ENCODE results near the gene CDON.

The CDON gene

GRCh38 chr11:125942771-125943428, 119.8 kb downstream of the CDON start:
- DNase-seq, result no peak

GRCh38 chr11:125941619-125942611, 120.8 kb downstream of the CDON start:
- no peak for DNase-seq

GRCh38 chr11:125941267-125941618, 121.4 kb downstream of the CDON start:
- DNase-seq, result no peak

DNA sequence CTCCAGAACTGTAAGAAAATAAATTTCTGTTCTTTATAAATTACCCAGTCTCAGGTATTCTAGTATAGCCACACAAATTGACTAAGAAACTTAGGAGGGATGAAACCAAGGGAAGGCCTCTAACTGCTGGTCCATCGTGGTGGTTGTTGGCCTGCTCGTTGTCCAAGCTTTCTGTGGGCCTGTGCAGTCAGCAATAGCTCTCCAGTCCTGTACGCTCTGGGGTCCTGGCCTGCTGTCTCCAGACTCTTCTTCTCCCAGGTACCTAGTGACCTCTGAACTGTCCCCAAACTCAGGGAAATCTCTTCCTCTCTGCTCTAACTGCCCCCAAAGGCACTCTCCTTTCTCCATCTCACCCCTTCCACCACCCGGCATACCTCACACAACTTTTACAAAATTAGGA, 122.5 kb downstream of the CDON start:
- DNase-seq, result no peak

DNA sequence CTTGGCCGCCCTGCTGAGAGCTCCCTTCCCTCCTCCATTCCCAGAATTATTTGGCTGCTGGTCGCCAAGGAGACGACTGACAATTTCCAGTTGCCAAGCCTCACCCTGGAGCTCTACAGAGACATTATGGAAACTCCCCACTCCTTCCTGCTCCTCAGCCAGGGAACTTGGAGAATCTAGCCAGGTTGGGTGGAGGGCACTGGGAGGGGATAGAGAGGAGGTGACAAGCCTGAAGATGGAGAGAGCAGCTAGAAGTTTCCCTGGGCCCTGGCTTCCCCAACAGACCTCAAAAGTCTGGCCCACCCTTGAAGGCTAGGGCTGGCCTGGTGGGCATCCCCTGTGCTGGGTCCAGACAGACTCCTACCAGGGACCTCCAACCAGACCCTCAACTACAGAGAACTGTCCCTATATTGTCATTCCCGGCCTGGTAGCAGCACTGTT, 123.6 kb downstream of the CDON start:
- DNase-seq, result no peak

GRCh38 chr11:125938418-125938817, 124.2 kb downstream of the CDON start:
- DNase-seq, result no peak

DNA sequence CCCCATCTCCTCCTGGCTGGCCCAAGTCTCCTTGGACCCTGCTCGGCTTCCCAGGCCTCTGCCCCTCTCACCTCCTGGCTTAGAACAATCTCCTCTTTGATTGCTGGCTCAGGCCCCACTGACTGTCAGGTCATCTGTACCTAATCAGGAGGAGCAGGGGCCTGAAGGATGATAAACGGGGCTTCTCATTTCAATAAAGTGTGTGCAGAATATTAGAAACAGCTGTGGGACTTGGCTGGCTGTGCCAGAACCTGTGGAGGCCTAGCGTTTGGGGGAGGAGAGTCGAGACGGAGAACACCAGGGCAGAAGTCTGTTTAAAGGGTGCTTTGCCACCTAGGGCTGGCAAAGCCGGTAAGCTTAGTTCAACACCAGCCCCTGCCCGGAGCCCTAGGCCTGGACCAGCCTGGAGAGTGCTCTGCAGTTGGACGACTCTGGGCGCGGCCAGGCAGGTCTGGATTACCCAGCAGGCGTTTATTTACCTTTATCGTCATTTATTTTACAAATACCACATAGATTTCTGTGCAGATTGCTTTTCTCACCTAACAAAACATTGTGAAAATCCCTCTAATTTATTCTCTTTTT, 127.0 kb downstream of the CDON start:
- no peak for DNase-seq

- DNase-seq, result no peak
These were observed 127.6 kb downstream of the CDON start for GRCh38 chr11:125935056-125935455.

DNA sequence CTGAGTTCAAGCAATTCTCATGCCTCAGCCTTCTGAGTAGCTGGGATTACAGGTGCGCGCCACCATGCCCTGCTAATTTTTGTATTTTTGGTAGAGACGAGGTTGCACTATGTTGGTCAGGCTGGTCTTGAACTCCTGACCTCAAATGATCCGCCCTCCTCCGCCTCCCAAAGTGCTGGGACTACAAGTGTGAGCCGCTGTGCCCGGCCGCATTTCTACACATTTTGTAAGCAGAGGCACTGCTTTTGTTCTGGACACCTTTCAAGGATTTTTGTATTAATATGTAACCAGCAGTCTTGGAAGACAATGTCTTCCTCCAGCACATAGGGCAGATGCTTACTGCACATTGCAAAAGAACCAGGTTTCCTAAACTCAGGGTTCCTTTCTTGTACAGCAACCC, 128.2 kb downstream of the CDON start:
- no peak for DNase-seq

- no peak for DNase-seq
These were observed 129.4 kb downstream of the CDON start for GRCh38 chr11:125933030-125933813.

DNA sequence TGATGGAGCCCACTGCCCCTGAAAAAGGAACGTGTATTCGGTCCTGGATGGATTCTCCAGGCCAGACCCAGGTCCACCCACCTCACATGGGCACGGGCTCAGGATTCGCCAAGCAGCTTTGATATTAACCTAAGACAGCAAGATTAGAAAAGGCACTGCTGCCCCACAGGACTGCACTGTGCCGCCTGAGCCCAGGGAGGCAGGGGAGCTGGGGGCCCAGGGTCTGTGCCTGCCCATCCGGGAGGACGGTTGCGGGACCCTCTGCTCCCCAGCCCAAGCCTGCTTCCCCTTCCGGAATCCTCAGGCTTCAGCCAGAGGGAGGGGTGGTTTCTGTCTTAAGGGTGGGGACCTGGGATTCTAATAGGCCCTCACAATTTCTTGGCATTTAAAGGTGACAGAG, 130.4 kb downstream of the CDON start:
- no peak for DNase-seq

DNA sequence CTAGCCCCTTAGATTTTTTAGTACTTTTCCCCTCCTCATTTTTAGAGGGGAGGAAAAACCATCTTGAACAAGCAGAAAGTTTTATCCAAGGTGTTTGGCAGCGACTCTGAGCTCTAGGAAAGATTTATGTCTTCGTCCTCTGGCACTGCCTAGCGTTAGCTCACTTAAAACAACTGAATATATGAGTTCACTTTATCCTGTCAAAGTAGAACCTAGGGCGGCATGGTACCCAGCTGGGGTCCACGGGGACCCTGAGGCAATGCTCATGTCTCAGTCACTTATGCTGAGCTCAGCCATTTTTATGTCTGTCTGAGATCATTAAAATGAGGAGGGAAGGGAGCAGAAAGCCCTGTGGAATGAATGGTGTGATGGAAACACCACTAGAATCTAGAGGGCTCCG, 131.0 kb downstream of the CDON start:
- no peak for DNase-seq

DNA sequence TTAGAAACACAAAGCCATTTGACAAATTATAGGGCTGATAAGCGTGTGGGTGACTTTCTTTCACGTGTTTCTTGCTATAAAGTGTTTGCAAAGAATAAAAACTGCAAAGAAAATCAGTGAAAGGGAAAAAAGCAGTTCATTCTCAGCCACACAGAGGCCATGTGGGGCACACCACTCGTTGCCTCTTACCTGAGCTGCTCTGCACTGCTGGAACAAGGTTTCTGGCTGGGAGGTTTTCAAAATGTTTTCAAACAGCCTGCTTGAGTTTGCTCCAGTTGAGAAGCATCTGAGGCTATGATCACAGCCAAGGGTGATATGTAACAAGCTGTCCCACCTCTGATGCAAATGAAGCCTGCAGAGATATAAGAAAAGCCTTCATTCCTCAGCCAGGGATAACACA, 131.6 kb downstream of the CDON start:
- no peak for DNase-seq

DNA sequence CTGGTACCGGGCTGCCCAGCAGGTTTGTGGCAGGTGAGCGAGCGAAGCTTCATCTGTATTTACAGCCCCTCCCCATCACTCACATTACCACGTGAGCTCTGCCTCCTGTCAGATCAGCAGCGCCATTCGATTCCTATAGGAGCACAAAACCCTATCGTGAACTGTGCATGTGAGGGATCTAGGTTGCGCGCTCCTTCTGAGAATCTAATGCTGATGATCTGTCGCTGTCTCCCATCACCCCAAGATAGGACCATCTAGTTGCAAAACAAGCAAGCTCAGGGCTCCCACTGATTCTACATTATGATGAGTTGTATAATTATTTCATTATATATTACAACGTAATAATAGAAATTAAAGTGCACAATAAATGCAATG, 132.6 kb downstream of the CDON start:
- no peak for DNase-seq

GRCh38 chr11:125929445-125930075, 133.1 kb downstream of the CDON start:
- DNase-seq, result no peak

DNA sequence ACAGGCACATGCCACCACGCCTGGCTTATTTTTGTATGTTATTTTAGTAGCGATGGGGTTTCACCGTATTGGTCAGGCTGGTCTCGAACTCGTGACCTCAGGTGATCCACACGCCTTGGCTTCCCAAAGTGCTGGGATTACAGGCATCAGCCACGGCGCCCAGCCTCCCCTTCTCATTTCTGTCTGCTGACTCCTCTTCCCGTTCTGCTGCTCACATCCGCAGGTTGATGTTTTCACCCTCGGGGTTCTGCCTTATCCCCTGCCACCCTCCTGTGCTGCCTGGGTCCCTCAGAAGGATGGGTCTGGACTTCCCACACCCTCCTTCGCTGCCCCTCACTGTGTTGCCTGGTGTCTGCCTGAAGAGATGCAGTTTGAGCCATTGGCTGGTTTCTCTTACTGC, 136.0 kb downstream of the CDON start:
- no peak for DNase-seq

DNA sequence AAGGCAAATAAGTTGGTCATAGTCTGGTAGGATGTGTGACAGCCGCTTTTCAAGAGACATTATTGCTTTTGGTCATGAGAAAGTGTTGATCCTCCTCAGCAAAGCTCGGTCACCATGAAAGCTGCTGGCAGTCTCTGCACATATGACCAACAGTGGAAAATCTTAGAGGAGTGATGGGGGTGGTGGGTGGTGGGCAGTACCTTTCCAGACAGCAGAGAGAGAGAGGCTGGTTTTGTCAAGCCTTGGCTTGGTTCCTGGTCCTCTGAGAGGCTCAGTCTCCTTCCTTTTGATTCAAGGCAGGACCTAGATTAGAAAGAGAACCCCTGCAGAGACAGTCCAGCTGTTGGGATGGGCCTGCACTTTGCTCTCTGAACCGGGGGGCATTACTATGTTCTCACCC, 136.9 kb downstream of the CDON start:
- DNase-seq, result no peak

DNA sequence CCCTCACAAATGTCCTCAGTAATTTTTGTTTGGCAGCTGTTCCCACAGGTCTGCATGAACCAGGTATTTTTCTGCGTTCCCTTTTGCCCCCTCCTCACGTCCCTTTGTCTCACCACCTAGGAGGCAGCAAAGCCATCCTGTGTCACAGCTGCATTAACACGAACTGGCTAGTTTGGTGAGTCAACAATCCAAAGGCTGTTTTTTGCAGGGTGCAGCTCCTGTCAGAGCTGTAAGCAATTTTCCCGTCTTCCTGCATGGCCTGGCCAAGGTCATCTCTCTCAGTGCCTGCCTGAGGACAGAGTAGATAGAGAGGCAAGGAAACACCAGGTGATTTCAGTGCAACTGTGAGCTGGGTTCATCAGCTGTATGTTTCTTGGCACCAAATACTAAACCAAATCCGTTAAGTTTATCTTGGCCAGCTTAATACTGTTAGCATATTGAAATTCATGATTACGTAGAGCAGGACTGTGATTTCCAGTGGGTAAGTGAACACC, 137.4 kb downstream of the CDON start:
- DNase-seq, result no peak

GRCh38 chr11:125924384-125925007, 138.2 kb downstream of the CDON start:
- no peak for DNase-seq

DNA sequence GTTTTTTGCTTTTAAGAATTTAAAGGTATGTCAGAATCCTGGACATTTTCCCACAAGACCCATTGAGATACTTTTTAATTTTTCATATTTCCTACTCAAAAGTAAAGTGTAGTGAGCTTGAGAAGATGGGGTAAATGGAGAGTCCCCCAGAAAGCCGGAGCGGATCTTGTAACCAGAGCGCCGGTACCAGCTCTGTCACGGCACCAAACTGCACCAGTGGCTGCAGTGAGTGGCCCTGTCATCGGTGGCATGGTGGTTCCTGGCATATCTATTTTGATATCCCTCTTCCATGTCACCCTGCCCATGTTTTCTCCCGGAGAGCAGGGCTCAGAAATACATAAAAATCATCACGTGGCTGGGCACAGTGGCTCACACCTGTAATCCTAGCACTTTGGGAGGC, 139.0 kb downstream of the CDON start:
- no peak for DNase-seq

- no peak for DNase-seq
These were observed 139.6 kb downstream of the CDON start for GRCh38 chr11:125923012-125923579.

DNA sequence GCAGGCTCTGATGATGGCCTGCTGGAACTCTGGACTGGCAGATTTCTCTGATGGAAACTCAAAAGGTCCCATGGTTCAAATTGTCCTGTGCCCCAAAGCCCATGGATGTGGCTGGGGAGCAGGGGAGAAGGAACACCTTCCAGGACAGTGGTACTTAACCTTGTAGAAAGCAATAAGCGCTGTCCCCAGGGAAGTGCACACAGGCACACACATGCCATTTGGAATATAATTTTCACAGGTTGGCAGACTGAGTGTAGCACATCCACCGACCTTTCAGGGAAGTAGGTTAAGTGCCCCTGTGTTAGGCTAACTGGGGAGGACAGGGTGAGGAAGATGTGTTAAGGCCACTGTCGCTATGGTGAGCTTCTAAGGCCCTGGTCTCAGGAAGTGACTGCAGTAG, 140.5 kb downstream of the CDON start:
- no peak for DNase-seq

Data from GOT3 (cell line).